GM23338 (cell line): ENCODE results near the gene ASZ1.

Source experiments
- CREB1 ChIP-seq: fragments of 250-450 bp; sonication (Bioruptor Pico); IDR thresholded peaks from 2 replicates; pipeline ENCODE4 v1.5.0; 2020; ENCODE audit warnings: low read depth, mild to moderate bottlenecking, moderate library complexity
- CTCF ChIP-seq, 2 experiments: fragments of 200-600 bp in 1 of 2; sonication (generic) in 1 of 2; conservative IDR thresholded peaks; 2 replicates each; pipeline versions ENCODE4 v1.5.1 to v1.6.1; 2016 to 2017; ENCODE audit warnings: antibody characterized with exemption in 2 of 2, low read depth in 2 of 2, mild to moderate bottlenecking in 2 of 2, moderate library complexity in 1 of 2
- ETS1 ChIP-seq: IDR thresholded peaks from 2 replicates; pipeline ENCODE4 v1.6.1; 2016; ENCODE audit warnings: antibody characterized with exemption
- EZH2 ChIP-seq: fragments of 200-600 bp; sonication (generic); IDR thresholded peaks from one replicate; pipeline ENCODE4 v1.8.0; 2017; ENCODE audit warnings: antibody characterized with exemption, mild to moderate bottlenecking, low read depth; ENCODE audit not compliant: unreplicated experiment
- EZH2phosphoT487 ChIP-seq: fragments of 200-600 bp; sonication (generic); IDR thresholded peaks from one replicate; pipeline ENCODE4 v1.8.1; 2018; ENCODE audit warnings: antibody characterized with exemption; ENCODE audit not compliant: unreplicated experiment
- JUNB ChIP-seq: IDR thresholded peaks from one replicate; pipeline ENCODE4 v1.6.1; 2016; ENCODE audit warnings: antibody characterized with exemption; ENCODE audit not compliant: unreplicated experiment
- NANOG ChIP-seq: IDR thresholded peaks from 2 replicates; pipeline ENCODE4 v1.6.1; 2016; ENCODE audit warnings: antibody characterized with exemption, borderline replicate concordance
- POLR2AphosphoS5 ChIP-seq: IDR thresholded peaks from 2 replicates; pipeline ENCODE4 v1.6.1; 2016; ENCODE audit warnings: antibody characterized with exemption, low read depth
- REST ChIP-seq: IDR thresholded peaks from one replicate; pipeline ENCODE4 v1.6.1; 2018; ENCODE audit warnings: antibody characterized with exemption; ENCODE audit not compliant: unreplicated experiment
- STAT1 ChIP-seq: IDR thresholded peaks from one replicate; pipeline ENCODE4 v1.6.1; 2016; ENCODE audit warnings: antibody characterized with exemption; ENCODE audit not compliant: unreplicated experiment
- ZNF331 ChIP-seq: fragments of 250-450 bp; sonication (Bioruptor Pico); IDR thresholded peaks from 2 replicates; pipeline ENCODE4 v1.5.0; 2020; ENCODE audit warnings: low read depth, mild to moderate bottlenecking, moderate library complexity
- ZNF462 ChIP-seq: fragments of 250-450 bp; sonication (Bioruptor Pico); IDR thresholded peaks from 2 replicates; pipeline ENCODE4 v1.5.0; 2020; ENCODE audit warnings: mild to moderate bottlenecking, moderate library complexity

GRCh38 chr7:117402109-117402508 lies 25.2 kb downstream of the ASZ1 start:
- TF ChIP-seq CTCF (conservative IDR thresholded peaks at IDR 0.05; ENCODE audit: low read depth in 2 of 2): no peak
- no peak for TF ChIP-seq NANOG
- TF ChIP-seq POLR2AphosphoS5: no peak
- no peak for TF ChIP-seq EZH2phosphoT487
- no peak for TF ChIP-seq REST
- TF ChIP-seq EZH2: no peak
- TF ChIP-seq JUNB: no peak
- no peak for TF ChIP-seq CREB1
- TF ChIP-seq ZNF462 (CRISPR knock-in tag): no peak
- no peak for TF ChIP-seq STAT1
- no peak for TF ChIP-seq ZNF331 (CRISPR knock-in tag)
- TF ChIP-seq ETS1: no peak
